Calu3 (cell line): ENCODE data around the gene PCK1. TPM values are rescaled to one million over a fixed set of nuclear protein-coding genes. Genes with fewer than 3 reads are reported as not detected.
"Not testable (repeated sequence)": the region's sequence is repeated elsewhere in the genome, so short reads cannot be mapped to it uniquely, and the experiment has no call there.

Source experiments
- Bru-seq: library from RNA; stranded (reverse); fragments of 400-500 nt; gene quantifications from one replicate; lab custom pipeline; 2021; lab: Mats Ljungman, UMichigan
- BruChase-seq, 2 experiments: library from RNA; stranded (reverse); fragments of 400-500 nt; gene quantifications; one replicate each; lab custom pipeline; 2021; lab: Mats Ljungman, UMichigan
- BruUV-seq: library from RNA; stranded (reverse); fragments of 400-500 nt; replicated peaks from 2 replicates; lab custom pipeline; 2021; lab: Mats Ljungman, UMichigan
- CTCF ChIA-PET: fragments of 300-600 bp; sonication (Branson Sonifier 250); formaldehyde crosslinking; loops from one replicate; lab custom pipeline; 2022; ENCODE audit warnings: antibody characterized with exemption; lab: Charles Lee
- DNase-seq: peaks from one replicate; pipeline ENCODE4 v3.0.0; 2022
- H3K27ac Mint-ChIP-seq: one replicate; pipeline ENCODE4 v1.8.0; 2022; ENCODE audit warnings: mixed read lengths; ENCODE audit not compliant: unreplicated experiment
- H3K27me3 Mint-ChIP-seq: one replicate; pipeline ENCODE4 v1.8.0; 2022; ENCODE audit warnings: mixed read lengths; ENCODE audit not compliant: unreplicated experiment
- H3K36me3 Mint-ChIP-seq: one replicate; pipeline ENCODE4 v1.8.0; 2022; ENCODE audit warnings: mild to moderate bottlenecking, moderate library complexity, mixed read lengths; ENCODE audit not compliant: insufficient read depth, unreplicated experiment
- H3K4me1 Mint-ChIP-seq: one replicate; pipeline ENCODE4 v1.8.0; 2022; ENCODE audit warnings: mild to moderate bottlenecking, low read depth, mixed read lengths; ENCODE audit not compliant: unreplicated experiment
- H3K4me3 Mint-ChIP-seq: one replicate; pipeline ENCODE4 v1.8.0; 2022; ENCODE audit warnings: mild to moderate bottlenecking, low read depth, moderate library complexity, mixed read lengths; ENCODE audit not compliant: unreplicated experiment
- H3K9me3 Mint-ChIP-seq: one replicate; pipeline ENCODE4 v1.8.0; 2022; ENCODE audit warnings: low read depth, mixed read lengths; ENCODE audit not compliant: unreplicated experiment
- CTCF ChIP-seq: fragments of 200-600 bp; IDR thresholded peaks from one replicate; pipeline ENCODE4 v1.8.0; 2022; ENCODE audit warnings: antibody characterized with exemption; ENCODE audit not compliant: unreplicated experiment
- intact Hi-C: fragments of 100-400 bp; cut with micrococcal nuclease; formaldehyde crosslinking; loops from one replicate; pipeline ENCODE4 v1.10.0; 2022; ENCODE audit not compliant: unreplicated experiment
- long read RNA-seq: library from polyadenylated mRNA; stranded (forward); transcript quantifications from one replicate; pipeline ENCODE4 v2.0.0, GENCODE V29; 2022
- total RNA-seq: library from RNA; stranded (reverse); gene quantifications from 2 replicates; pipeline ENCODE4 v1.2.3, GENCODE V29; 2022

PCK1 gene
- 0.12 and 0.19 TPM in 2 replicates for total RNA-seq
- Bru-seq, nascent RNA, result percentile 22 among the genes with signal in this experiment
- BruChase-seq, experiment 1, labeled RNA remaining after a 6-hour chase, result not detected
- BruChase-seq, experiment 2, labeled RNA remaining after a 2-hour chase, result not detected
- long read RNA-seq, result 0 reads

- CTCF ChIA-PET, result interaction anchor here (0.7 to 1.3 kb wide), 3 partner anchors 13 to 44 kb away, joined by 3 to 5 read pairs (median 3); no protein-coding TSS in a partner anchor
- no peak within 1 kb of the TSS for H3K4me3 Mint-ChIP-seq
- peaks cover 50% of the 10 kb centered on the region for H3K27me3 Mint-ChIP-seq
- peaks cover 11% of the 10 kb centered on the region for H3K36me3 Mint-ChIP-seq
- H3K9me3 Mint-ChIP-seq, result peaks cover 2% of the 10 kb centered on the region
- H3K27ac Mint-ChIP-seq, result peak within 1 kb of the TSS; percentile 43
- no peak for TF ChIP-seq CTCF
- no TSS peak for BruUV-seq
- H3K4me1 Mint-ChIP-seq, result peaks cover 38% of the 10 kb centered on the region
- DNase-seq, result peak; percentile 96
- intact Hi-C loops, result no loop called here
Observed at GRCh38 chr20:57560554-57561355, at the start of gene PCK1. PCK1 (plus strand) TSS chr20:57561110; CDS start chr20:57561412, 302 bp downstream.

GRCh38 chr20:57511709-57512108 lies 49.2 kb upstream of the PCK1 start:
- DNase-seq, BruUV-seq, H3K4me3 Mint-ChIP-seq, H3K27ac Mint-ChIP-seq, H3K36me3 Mint-ChIP-seq, H3K9me3 Mint-ChIP-seq, intact Hi-C loops, H3K4me1 Mint-ChIP-seq: not testable (repeated sequence)
- CTCF ChIA-PET, result interaction anchor here (0.7 to 1.0 kb wide), 2 partner anchors 10 to 84 kb away, joined by 3 to 5 read pairs; no protein-coding TSS in a partner anchor
- H3K27me3 Mint-ChIP-seq, result peaks cover 57% of the 10 kb centered on the region

GRCh38 chr20:57512432-57512831 lies 48.5 kb upstream of the PCK1 start:
- no TSS peak for BruUV-seq
- intact Hi-C loops, result no loop called here
- Mint-ChIP-seq H3K27ac (no peak overlapping the region), H3K4me1 (no peaks in the 10 kb centered on the region), H3K4me3 (no peak overlapping the region), H3K9me3 (no peaks in the 10 kb centered on the region), H3K27me3 (peaks cover 64% of the 10 kb centered on the region), H3K36me3 (no peaks in the 10 kb centered on the region)
- no peak for TF ChIP-seq CTCF
- no peak for DNase-seq
- CTCF ChIA-PET, result interaction anchor here (1.2 kb wide), 1 partner anchor 80 kb away, joined by 4 read pairs; no protein-coding TSS in a partner anchor

- H3K9me3 Mint-ChIP-seq, result no peaks in the 10 kb centered on the region
- no peaks in the 10 kb centered on the region for H3K4me1 Mint-ChIP-seq
- intact Hi-C loops, result no loop called here
- H3K27ac Mint-ChIP-seq, result no peak overlapping the region
- H3K36me3 Mint-ChIP-seq, result no peaks in the 10 kb centered on the region
- no TSS peak for BruUV-seq
- TF ChIP-seq CTCF, result no peak
- H3K4me3 Mint-ChIP-seq, result no peak overlapping the region
- H3K27me3 Mint-ChIP-seq, result peaks cover 58% of the 10 kb centered on the region
- no peak for DNase-seq
- CTCF ChIA-PET, result interaction anchor here (1.2 to 1.8 kb wide), 2 partner anchors 79 to 82 kb away, joined by 4 to 18 read pairs; no protein-coding TSS in a partner anchor
Observed at GRCh38 chr20:57513199-57513598, 47.7 kb upstream of the PCK1 start.
